K562 (cell line): ENCODE data around the gene CTRB2. TPM values are rescaled to one million over a fixed set of nuclear protein-coding genes. Genes with fewer than 3 reads are reported as not detected.

Experiments
- ATAC-seq: fragments of 200-7000 bp; cut with Tn5 transposase; 3 replicates; pipeline ENCODE4 v1.9.1; 2020; ENCODE audit warnings: moderate library complexity
- BruUV-seq: library from RNA; stranded (reverse); fragments of 400-500 nt; replicated peaks from 2 replicates; lab custom pipeline; 2021; lab: Mats Ljungman, UMichigan
- CTCF ChIA-PET: fragments of 300-600 bp; formaldehyde crosslinking; extraction: SDS; loops from one replicate; lab custom pipeline; 2021; ENCODE audit warnings: low intra/inter-chr PET ratio; lab: Yijun Ruan, JAX
- POLR2A ChIA-PET: fragments of 300-600, 350-650 bp; sonication (Branson Sonifier 250); formaldehyde crosslinking; extraction: SDS; loops from one replicate; lab custom pipeline; 2021; ENCODE audit warnings: antibody characterized with exemption, inconsistent platforms; lab: Yijun Ruan, JAX
- DNase-seq, 4 experiments: peaks; one replicate each; pipeline versions ENCODE4 v3.0.0 to v3.0.0-alpha.2; 2011 to 2018; ENCODE audit warnings: low spot score in 3 of 4, mixed read lengths in 3 of 4; ENCODE audit errors: extremely low read depth in 1 of 4
- FAIRE-seq: peaks from 2 replicates; lab custom pipeline; 2011; peaks lifted over from hg19 to GRCh38; lab: Jason Lieb, UNC
- H2AFZ ChIP-seq: 2 replicates; pipeline ENCODE4 v1.6.0; 2011; ENCODE audit warnings: low read depth, low read length, control low read depth, inconsistent platforms
- H3K27ac ChIP-seq: fragments of 200-600 bp; 3 replicates; pipeline ENCODE4 v1.8.0; 2011; ENCODE audit warnings: low read depth, mild to moderate bottlenecking, control low read depth, inconsistent platforms, low read length, moderate library complexity, mixed read lengths; ENCODE audit errors: extremely low read depth
- H3K27me3 ChIP-seq, 2 experiments: fragments of 300-600 bp in 1 of 2; 2 replicates in 1 of 2; 3 replicates in 1 of 2; pipeline versions ENCODE4 v1.6.0 to v1.8.0; 2011; ENCODE audit warnings: inconsistent platforms in 2 of 2, low read length in 2 of 2, mild to moderate bottlenecking in 1 of 2, mixed read lengths in 1 of 2, moderate library complexity in 1 of 2; ENCODE audit not compliant: control insufficient read depth in 2 of 2, insufficient read depth in 2 of 2
- H3K36me3 ChIP-seq: fragments of 300-600 bp; 3 replicates; pipeline ENCODE4 v1.8.0; 2011; ENCODE audit warnings: mild to moderate bottlenecking, low read length, inconsistent platforms; ENCODE audit not compliant: control insufficient read depth, insufficient read depth
- H3K4me1 ChIP-seq, 2 experiments: fragments of 200-600 bp in 1 of 2; replicated peaks in 1 of 2; 2 replicates in 1 of 2; 3 replicates in 1 of 2; pipeline versions ENCODE4 v1.5.1 to v1.8.0; 2011; ENCODE audit warnings: inconsistent platforms in 2 of 2, low read length in 2 of 2, mild to moderate bottlenecking in 1 of 2, mixed read lengths in 1 of 2, moderate library complexity in 1 of 2; ENCODE audit not compliant: control insufficient read depth in 2 of 2, insufficient read depth in 2 of 2
- H3K4me2 ChIP-seq: 2 replicates; pipeline ENCODE4 v1.6.1; 2011; ENCODE audit warnings: low read length, control low read depth, inconsistent platforms, mixed read lengths; ENCODE audit not compliant: insufficient read depth
- H3K4me3 ChIP-seq: fragments of 200-600 bp; sonication (generic), shearing (Covaris generic); 2 replicates; pipeline ENCODE4 v1.5.1; 2016; ENCODE audit warnings: control low read depth, inconsistent platforms
- H3K79me2 ChIP-seq: fragments of 200-600 bp; 3 replicates; pipeline ENCODE4 v1.8.0; 2011; ENCODE audit warnings: low read length, inconsistent platforms; ENCODE audit not compliant: control insufficient read depth, insufficient read depth
- H3K9ac ChIP-seq, 2 experiments: 2 replicates each; pipeline versions ENCODE4 v1.6.0 to v1.6.1; 2011; ENCODE audit warnings: low read depth in 2 of 2, low read length in 2 of 2, control low read depth in 1 of 2, inconsistent platforms in 1 of 2, mild to moderate bottlenecking in 1 of 2, mixed read lengths in 1 of 2; ENCODE audit not compliant: insufficient read depth in 1 of 2
- H3K9me1 ChIP-seq: one replicate; pipeline ENCODE4 v1.6.0; 2011; ENCODE audit warnings: inconsistent platforms, mild to moderate bottlenecking, low read length, moderate library complexity; ENCODE audit not compliant: control insufficient read depth, insufficient read depth
- H3K9me3 ChIP-seq: replicated peaks from 2 replicates; pipeline ENCODE4 v1.5.1; 2011; ENCODE audit warnings: low read depth, low read length, inconsistent platforms; ENCODE audit not compliant: control insufficient read depth, insufficient read depth
- H4K20me1 ChIP-seq: replicated peaks from 2 replicates; pipeline ENCODE4 v1.6.1; 2011; ENCODE audit warnings: low read length, inconsistent platforms, mixed read lengths; ENCODE audit not compliant: control insufficient read depth, insufficient read depth
- BRCA1 ChIP-seq, 2 experiments: fragments of 450-650 bp in 1 of 2; sonication (generic) in 1 of 2; formaldehyde crosslinking in 1 of 2; IDR thresholded peaks; 2 replicates each; pipeline versions ENCODE4 v1.5.0 to v1.6.1; 2017 to 2020; ENCODE audit warnings: mild to moderate bottlenecking in 1 of 2, missing genetic modification reagents in 1 of 2
- BRD4 ChIP-seq: fragments of 200-600 bp; sonication (generic); IDR thresholded peaks from 2 replicates; pipeline ENCODE4 v1.6.1; 2017; ENCODE audit warnings: inconsistent platforms
- CREBBP ChIP-seq: IDR thresholded peaks from one replicate; pipeline ENCODE4 v1.6.1; 2012; ENCODE audit warnings: low read depth, mild to moderate bottlenecking, control low read depth, inconsistent platforms, low read length
- CTCF ChIP-seq, 3 experiments: IDR thresholded peaks in 2 of 3; conservative IDR thresholded peaks in 1 of 3; 2 replicates each; pipeline ENCODE4 v1.5.1; 2011 to 2012; ENCODE audit warnings: low read length in 3 of 3, mild to moderate bottlenecking in 3 of 3, control low read depth in 2 of 3, improper control_type of control experiment in 1 of 3, inconsistent platforms in 1 of 3, low read depth in 1 of 3, mixed read lengths in 1 of 3, moderate library complexity in 1 of 3; ENCODE audit not compliant: insufficient read depth in 2 of 3
- ELF1 ChIP-seq: fragments of 200-800 bp; sonication (Bioruptor generic); IDR thresholded peaks from 2 replicates; pipeline ENCODE4 v1.6.1; 2016; ENCODE audit warnings: missing genetic modification characterization, missing compliant biosample characterization
- ESRRB ChIP-seq: fragments of 250-450 bp; sonication (Bioruptor Pico); IDR thresholded peaks from 2 replicates; pipeline ENCODE4 v1.5.0; 2020; ENCODE audit warnings: mild to moderate bottlenecking, moderate library complexity, borderline replicate concordance
- ETS1 ChIP-seq: conservative IDR thresholded peaks from 2 replicates; pipeline ENCODE4 v1.6.1; 2011; ENCODE audit warnings: low read depth, mild to moderate bottlenecking, low read length; ENCODE audit not compliant: control insufficient read depth
- FOXK1 ChIP-seq: sonication (generic); formaldehyde crosslinking; IDR thresholded peaks from 2 replicates; pipeline ENCODE4 v1.8.0; 2022; ENCODE audit warnings: missing genetic modification reagents, mild to moderate bottlenecking, borderline replicate concordance
- HDGF ChIP-seq: fragments of 450-650 bp; IDR thresholded peaks from 2 replicates; pipeline ENCODE4 v1.6.1; 2016
- HMBOX1 ChIP-seq: sonication (generic); IDR thresholded peaks from 2 replicates; pipeline ENCODE4 v1.6.1; 2016
- LCOR ChIP-seq: sonication (generic); formaldehyde crosslinking; IDR thresholded peaks from 2 replicates; pipeline ENCODE4 v1.8.0; 2022; ENCODE audit warnings: mild to moderate bottlenecking, missing genetic modification reagents
- NR3C1 ChIP-seq: sonication (generic); formaldehyde crosslinking; IDR thresholded peaks from 2 replicates; pipeline ENCODE4 v1.8.1; 2022; ENCODE audit warnings: missing genetic modification reagents
- POLR2AphosphoS5 ChIP-seq: IDR thresholded peaks from 2 replicates; pipeline ENCODE4 v1.6.1; 2011; ENCODE audit warnings: mild to moderate bottlenecking, low read depth, low read length, moderate library complexity; ENCODE audit not compliant: control insufficient read depth, insufficient read depth
- ZBTB9 ChIP-seq: fragments of 450-650 bp; formaldehyde crosslinking; IDR thresholded peaks from 2 replicates; pipeline ENCODE4 v1.4.0; 2020; ENCODE audit warnings: mild to moderate bottlenecking, moderate library complexity
- ZNF280A ChIP-seq: fragments of 450-650 bp; IDR thresholded peaks from 2 replicates; pipeline ENCODE4 v1.6.1; 2018; ENCODE audit warnings: mild to moderate bottlenecking, low read depth; ENCODE audit not compliant: partially characterized antibody
- ZSCAN32 ChIP-seq: fragments of 450-650 bp; formaldehyde crosslinking; IDR thresholded peaks from 2 replicates; pipeline ENCODE4 v1.4.0; 2020; ENCODE audit warnings: mild to moderate bottlenecking, moderate library complexity
- WGBS: fragments of 100-300 bp; shearing (Covaris generic); methylation state at CpG from one replicate; pipeline ENCODE4 v1.1.6; 2016; ENCODE audit warnings: low coverage, mixed read lengths; ENCODE audit not compliant: insufficient coverage; ENCODE audit errors: missing lambda C conversion rate; 5-methylcytosine and 5-hydroxymethylcytosine counted together
- in situ Hi-C: fragments of 300-500 bp; cut with MboI; formaldehyde crosslinking; loops from 4 replicates; pipeline ENCODE4 v1.15.0; 2018; ENCODE audit warnings: inconsistent platforms, mixed read lengths
- intact Hi-C: fragments of 100-400 bp; cut with micrococcal nuclease; formaldehyde crosslinking; loops from 2 replicates; pipeline ENCODE4 v1.14.2; 2022
- polyA plus RNA-seq, 8 experiments: library from polyadenylated mRNA; depleted of rRNA in 4 of 8; stranded (reverse) in 5 of 8; unstranded in 3 of 8; fragments of >200 nt; fragmentation: Nextera tagmentation in 2 of 8; fragmentation: Illumina TruSeq in 1 of 8; extraction: Ambion mirVana in 2 of 8; extraction: Trizol in 1 of 8; gene quantifications; 2 replicates each; pipeline versions ENCODE4 v1.2.1 to v1.2.3, GENCODE V29; 2011 to 2014; ENCODE audit warnings: inconsistent platforms in 1 of 8, missing spikeins in 1 of 8
- total RNA-seq, 7 experiments: library from RNA; depleted of rRNA in 6 of 7; stranded (reverse); fragments of >200 nt in 6 of 7; fragmentation: Illumina TruSeq in 2 of 7; extraction: Trizol in 2 of 7; gene quantifications; 2 replicates each; pipeline versions ENCODE4 v1.2.1 to v1.2.3, GENCODE V29; 2011 to 2021; ENCODE audit warnings: low replicate concordance in 1 of 7

The CTRB2 gene
- total and polyA plus RNA-seq, 9 of the 15 experiments (the other 6 are each of a cell fraction or from before 2014, with no cell fraction given) = 5.1 TPM; not detected in 8

GRCh38 chr16:75241955-75242354 is 35.0 kb upstream of the CTRB2 start:
- CTCF ChIA-PET = no interaction called here
- Histone ChIP-seq H3K4me2 (no peak overlapping the region), H3K9me3 (no peaks in the 10 kb centered on the region), H3K9me1 (no peaks in the 10 kb centered on the region), H4K20me1 (peaks cover 18% of the 10 kb centered on the region; the same call in 1 of the 2 replicates), H3K4me3 (no peak overlapping the region), H3K4me1 (peaks cover 11 to 73% of the 10 kb centered on the region in 2 experiments; a peak in 4 of 5 replicates), H3K27me3 (no peaks in the 10 kb centered on the region), H3K79me2 (peaks cover 5% of the 10 kb centered on the region; the same call in 1 of the 3 replicates), H3K27ac (no peak overlapping the region), H3K9ac (no peak overlapping the region), H2AFZ (no peak overlapping the region), H3K36me3 (peaks cover 21% of the 10 kb centered on the region; the same call in 2 of the 3 replicates)
- in situ Hi-C loops = no loop called here
- intact Hi-C loops = no loop called here
- no peak for FAIRE-seq
- POLR2A ChIA-PET = no interaction called here
- BruUV-seq = no TSS peak
- no peak for ATAC-seq
- no peak for DNase-seq
- 95% methylated on average over 13 of the region's 13 CpGs for WGBS
- no peak for TF ChIP-seq CTCF (IDR thresholded peaks at IDR 0.05 in 2 of 3, conservative IDR thresholded peaks at IDR 0.05 in 1 of 3; ENCODE audit: insufficient read depth in 2 of 3, low read depth in 1 of 3, low read length in 3 of 3)
- TF ChIP-seq ESRRB (CRISPR knock-in tag) = no peak
- TF ChIP-seq ZNF280A = no peak
- TF ChIP-seq BRD4 = no peak
- TF ChIP-seq BRCA1 (IDR thresholded peaks at IDR 0.05) = no peak
- no peak for TF ChIP-seq BRCA1 (CRISPR knock-in tag; IDR thresholded peaks at IDR 0.05)
- no peak for TF ChIP-seq ZBTB9 (CRISPR knock-in tag)
- TF ChIP-seq ELF1 = no peak
- TF ChIP-seq CREBBP = no peak
- no peak for TF ChIP-seq ZSCAN32 (CRISPR knock-in tag)
- no peak for TF ChIP-seq LCOR (CRISPR knock-in tag)
- TF ChIP-seq FOXK1 (CRISPR knock-in tag) = no peak
- TF ChIP-seq POLR2AphosphoS5 = no peak
- TF ChIP-seq ETS1 = no peak
- no peak for TF ChIP-seq HDGF
- no peak for TF ChIP-seq NR3C1 (CRISPR knock-in tag)
- TF ChIP-seq HMBOX1 = no peak
